Muscle layer of colon (tissue), 2 donors: ENCODE data around the gene FOXP4.

ENCODE experiments used
- H3K27ac ChIP-seq: one replicate; pipeline ENCODE4 v1.7.0; 2013; ENCODE audit warnings: low read depth, mild to moderate bottlenecking, low read length, moderate library complexity
- H3K27me3 ChIP-seq, 2 donors: one replicate each; pipeline ENCODE4 v1.7.0; 2013; ENCODE audit warnings: low read length in 2 of 2, mild to moderate bottlenecking in 2 of 2; ENCODE audit not compliant: insufficient read depth in 2 of 2, control insufficient read depth in 1 of 2
- H3K36me3 ChIP-seq: one replicate; pipeline ENCODE4 v1.7.0; 2013; ENCODE audit warnings: mild to moderate bottlenecking, low read length; ENCODE audit not compliant: insufficient read depth
- H3K4me1 ChIP-seq: one replicate; pipeline ENCODE4 v1.7.0; 2013; ENCODE audit warnings: mild to moderate bottlenecking, low read length; ENCODE audit not compliant: insufficient read depth
- H3K4me3 ChIP-seq, 2 donors: one replicate each; pipeline ENCODE4 v1.7.0; 2013; ENCODE audit warnings: low read length in 2 of 2, low read depth in 1 of 2, mild to moderate bottlenecking in 1 of 2, moderate library complexity in 1 of 2
- H3K9ac ChIP-seq: one replicate; pipeline ENCODE4 v1.7.0; 2013; ENCODE audit warnings: low read length
- H3K9me3 ChIP-seq: one replicate; pipeline ENCODE4 v1.7.0; 2013; ENCODE audit warnings: mild to moderate bottlenecking, low read length
- donor health status: abdominal sarcoma.
- donor health status: Adenocarcinoma of cecum.

FOXP4 gene

DNA sequence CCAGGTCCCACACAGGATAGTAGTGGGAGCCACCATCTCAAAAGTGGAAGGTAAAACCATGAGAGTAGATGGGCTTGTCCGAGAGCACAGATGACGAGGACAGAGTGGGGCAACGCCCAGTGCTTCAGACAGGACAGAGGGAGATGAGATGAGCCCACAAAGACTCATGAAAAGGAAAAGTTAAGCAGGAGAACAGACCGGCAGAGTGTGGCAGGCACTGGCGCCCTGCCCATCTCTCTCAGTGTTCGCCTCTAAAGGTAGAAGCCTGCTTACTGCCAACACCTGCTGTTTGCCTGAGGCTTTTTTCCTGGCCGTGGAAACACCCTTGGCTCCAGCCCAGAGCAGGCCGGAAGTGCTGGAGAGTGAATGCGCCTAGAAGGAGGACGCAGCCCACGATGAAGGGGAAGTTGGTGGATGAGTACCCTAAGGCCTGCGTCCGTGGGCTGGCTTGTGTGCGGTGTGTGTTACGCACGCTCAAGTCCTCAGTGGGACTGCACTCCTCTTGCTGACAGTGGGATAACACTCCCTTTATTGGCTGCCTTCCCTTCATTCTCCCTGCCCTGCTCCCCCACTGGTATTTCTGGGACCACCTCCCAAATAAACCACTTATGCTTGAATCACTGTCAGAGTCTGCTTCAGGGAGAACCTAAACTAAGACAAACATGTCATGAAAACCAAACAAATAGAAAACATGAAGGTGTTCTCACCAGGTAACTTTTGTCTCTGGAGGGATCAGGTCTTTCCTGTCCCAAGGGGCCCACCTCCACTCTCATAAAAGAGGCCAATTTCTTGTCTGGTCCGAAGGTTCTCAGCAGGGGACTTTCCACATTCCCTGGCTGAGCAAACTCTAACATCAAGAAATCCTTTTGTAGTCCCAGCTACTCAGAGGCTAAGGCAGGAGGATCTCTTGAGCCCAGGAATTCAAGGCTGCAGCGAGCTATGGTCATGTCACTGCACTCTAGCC, 9.1 kb upstream of the FOXP4 start:
- no peaks in the 10 kb centered on the region for H3K9me3 ChIP-seq
- no peaks in the 10 kb centered on the region for H3K4me1 ChIP-seq
- H3K9ac ChIP-seq = no peak overlapping the region
- no peak overlapping the region for H3K27ac ChIP-seq
- H3K4me3 ChIP-seq = no peak overlapping the region
- H3K36me3 ChIP-seq = no peaks in the 10 kb centered on the region
- no peaks in the 10 kb centered on the region for H3K27me3 ChIP-seq

DNA sequence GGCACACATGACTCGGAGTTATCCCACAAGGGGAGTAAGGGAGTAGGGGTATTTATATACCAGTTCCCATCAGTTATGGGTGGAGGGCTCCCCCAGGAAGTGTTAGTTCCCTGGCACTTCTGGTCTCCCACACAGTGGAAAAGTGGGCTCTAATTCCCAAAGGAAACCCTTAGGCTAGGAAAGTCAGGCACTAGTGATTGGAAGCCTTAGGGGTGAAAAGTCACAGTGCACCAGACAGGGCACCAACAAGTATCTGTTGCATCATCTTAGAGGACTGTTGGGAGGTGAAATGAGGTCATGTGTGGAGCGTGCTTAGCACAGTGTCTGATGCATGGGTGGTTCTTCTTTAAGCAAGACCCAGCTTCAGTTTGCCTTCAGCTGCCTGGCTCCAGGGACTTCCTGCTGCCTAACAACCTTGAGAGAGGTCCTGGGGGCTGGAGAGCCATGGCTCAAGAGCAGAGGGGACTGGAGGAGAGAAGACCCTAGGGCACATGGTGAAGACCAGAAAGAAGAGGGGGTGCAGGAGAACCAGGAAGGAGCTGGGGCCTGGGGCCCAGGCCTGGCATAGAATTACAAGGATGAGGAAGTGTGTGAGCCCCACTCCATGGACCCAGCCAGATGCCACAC, 7.5 kb upstream of the FOXP4 start:
- H3K4me3 ChIP-seq = no peak overlapping the region
- no peaks in the 10 kb centered on the region for H3K9me3 ChIP-seq
- H3K9ac ChIP-seq = no peak overlapping the region
- H3K36me3 ChIP-seq = no peaks in the 10 kb centered on the region
- no peaks in the 10 kb centered on the region for H3K27me3 ChIP-seq
- no peak overlapping the region for H3K27ac ChIP-seq
- no peaks in the 10 kb centered on the region for H3K4me1 ChIP-seq

DNA sequence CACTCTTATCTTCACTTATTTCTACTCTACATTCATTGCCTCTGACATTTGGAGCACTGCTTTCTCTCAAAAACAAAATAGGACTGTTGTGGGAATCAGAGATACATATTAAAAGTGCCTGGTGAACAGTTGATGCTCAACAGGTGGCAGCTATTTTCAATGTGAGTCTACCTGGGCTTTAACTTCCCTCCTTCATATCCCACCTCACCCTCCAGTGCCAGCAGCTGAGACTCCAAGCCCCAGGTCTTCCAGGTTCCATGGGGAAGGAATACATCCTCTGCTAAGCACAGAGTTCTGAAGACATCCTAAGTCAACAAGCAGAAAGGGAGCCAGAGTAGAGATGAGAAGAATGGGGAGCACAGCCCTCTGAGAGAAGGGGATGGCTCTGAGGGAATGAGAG, 7.0 kb upstream of the FOXP4 start:
- Histone ChIP-seq H3K9me3 (no peaks in the 10 kb centered on the region), H3K9ac (no peak overlapping the region), H3K27ac (no peak overlapping the region), H3K27me3 (no peaks in the 10 kb centered on the region), H3K36me3 (no peaks in the 10 kb centered on the region), H3K4me1 (no peaks in the 10 kb centered on the region), H3K4me3 (no peak overlapping the region)

DNA sequence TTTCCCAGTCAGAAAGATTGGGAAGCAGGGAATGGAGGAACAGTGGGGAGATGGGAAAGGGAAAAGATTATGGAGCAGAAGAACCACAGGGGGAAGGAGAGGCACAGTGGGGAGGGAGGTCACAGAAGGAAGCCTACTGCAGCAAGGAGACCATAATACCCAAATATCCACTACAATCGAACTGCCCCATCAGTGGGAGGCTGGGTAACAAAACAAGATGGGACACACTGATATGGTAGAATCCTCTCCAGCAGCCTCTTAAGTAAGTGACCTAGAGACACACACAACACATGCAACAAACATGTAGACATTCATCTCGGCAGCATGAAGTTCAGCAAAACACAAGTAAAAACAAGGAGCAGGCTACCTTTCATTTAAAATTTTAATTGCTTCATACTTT, 4.8 kb upstream of the FOXP4 start:
- Histone ChIP-seq H3K9me3 (no peaks in the 10 kb centered on the region), H3K27ac (no peak overlapping the region), H3K36me3 (no peaks in the 10 kb centered on the region), H3K4me1 (peaks cover 10% of the 10 kb centered on the region), H3K9ac (no peak overlapping the region), H3K4me3 (no peak overlapping the region), H3K27me3 (no peaks in the 10 kb centered on the region)

DNA sequence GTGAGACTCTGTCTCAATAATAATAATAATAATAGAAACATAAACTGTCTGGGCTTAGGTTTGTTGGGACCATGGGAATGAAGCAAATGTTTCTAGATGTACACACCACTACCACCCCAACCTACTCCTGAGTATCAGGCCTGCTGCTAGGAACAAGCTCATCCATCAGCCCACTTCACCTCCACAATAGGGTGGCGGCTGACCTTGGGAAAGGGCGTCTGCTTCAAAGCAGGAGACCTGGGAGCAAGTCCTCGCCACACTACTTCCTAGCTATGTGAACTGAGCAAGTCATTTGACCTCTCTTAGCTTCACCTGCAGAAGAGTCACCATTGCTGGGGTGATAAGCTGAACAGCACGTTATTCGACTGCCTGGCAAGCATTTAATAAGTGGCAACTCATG, 3.1 kb upstream of the FOXP4 start:
- H3K4me1 ChIP-seq = peaks cover 14% of the 10 kb centered on the region
- no peaks in the 10 kb centered on the region for H3K27me3 ChIP-seq
- H3K4me3 ChIP-seq = no peak overlapping the region
- no peak overlapping the region for H3K27ac ChIP-seq
- no peak overlapping the region for H3K9ac ChIP-seq
- H3K9me3 ChIP-seq = no peaks in the 10 kb centered on the region
- H3K36me3 ChIP-seq = no peaks in the 10 kb centered on the region

DNA sequence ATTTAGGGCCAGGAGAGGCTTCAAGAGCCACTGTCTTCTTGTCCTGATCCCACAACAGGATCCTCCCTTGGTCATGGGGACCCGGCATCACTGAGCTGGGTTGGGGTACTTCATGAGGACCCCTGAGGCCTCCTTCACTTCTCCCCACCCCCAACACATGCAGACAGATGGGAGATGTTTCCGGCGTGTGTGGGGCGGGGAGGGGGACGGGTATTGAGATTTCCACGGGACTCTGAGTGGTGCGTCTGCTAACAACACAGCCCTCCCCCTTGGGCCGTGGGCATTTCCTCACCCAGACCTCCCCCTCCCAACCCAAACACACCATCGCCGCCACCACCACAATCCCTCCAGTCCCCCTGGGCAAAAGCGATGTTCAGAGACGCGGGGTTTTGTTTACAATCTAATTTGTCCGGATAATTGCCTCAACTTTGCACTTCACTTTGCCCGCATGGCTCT, 906 bp upstream of the FOXP4 start:
- no peaks in the 10 kb centered on the region for H3K27me3 ChIP-seq
- H3K4me3 ChIP-seq = peak overlapping the region; percentile 37 to 79
- H3K4me1 ChIP-seq = peaks cover 35% of the 10 kb centered on the region
- no peaks in the 10 kb centered on the region for H3K9me3 ChIP-seq
- no peak overlapping the region for H3K27ac ChIP-seq
- H3K9ac ChIP-seq = no peak overlapping the region
- H3K36me3 ChIP-seq = no peaks in the 10 kb centered on the region

DNA sequence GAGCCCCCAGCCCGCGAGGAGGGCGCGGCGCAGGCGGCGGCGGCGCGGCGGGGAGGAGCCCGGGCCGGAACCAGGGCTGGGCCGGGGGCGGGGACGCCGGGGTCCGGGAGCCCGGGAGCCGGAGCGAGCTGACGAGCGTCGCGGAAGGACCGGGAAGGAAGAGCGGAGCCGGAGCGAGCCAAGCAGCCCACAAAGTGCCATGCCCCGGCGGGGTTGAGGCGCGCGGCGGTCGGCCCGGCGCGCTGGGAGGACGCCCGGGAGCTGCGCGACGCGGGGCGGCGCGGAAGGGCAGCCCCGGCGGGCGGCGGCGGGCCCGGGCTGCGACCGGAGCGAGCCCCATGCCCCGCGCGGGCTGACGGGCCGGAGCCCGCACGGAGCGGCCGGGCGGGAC, 289 bp downstream of the FOXP4 start:
- no peaks in the 10 kb centered on the region for H3K9me3 ChIP-seq
- no peak overlapping the region for H3K9ac ChIP-seq
- H3K4me3 ChIP-seq = peak overlapping the region in 1 of 2 donors; percentile 76
- no peaks in the 10 kb centered on the region for H3K27me3 ChIP-seq
- H3K27ac ChIP-seq = no peak overlapping the region
- no peaks in the 10 kb centered on the region for H3K36me3 ChIP-seq
- H3K4me1 ChIP-seq = peaks cover 42% of the 10 kb centered on the region

DNA sequence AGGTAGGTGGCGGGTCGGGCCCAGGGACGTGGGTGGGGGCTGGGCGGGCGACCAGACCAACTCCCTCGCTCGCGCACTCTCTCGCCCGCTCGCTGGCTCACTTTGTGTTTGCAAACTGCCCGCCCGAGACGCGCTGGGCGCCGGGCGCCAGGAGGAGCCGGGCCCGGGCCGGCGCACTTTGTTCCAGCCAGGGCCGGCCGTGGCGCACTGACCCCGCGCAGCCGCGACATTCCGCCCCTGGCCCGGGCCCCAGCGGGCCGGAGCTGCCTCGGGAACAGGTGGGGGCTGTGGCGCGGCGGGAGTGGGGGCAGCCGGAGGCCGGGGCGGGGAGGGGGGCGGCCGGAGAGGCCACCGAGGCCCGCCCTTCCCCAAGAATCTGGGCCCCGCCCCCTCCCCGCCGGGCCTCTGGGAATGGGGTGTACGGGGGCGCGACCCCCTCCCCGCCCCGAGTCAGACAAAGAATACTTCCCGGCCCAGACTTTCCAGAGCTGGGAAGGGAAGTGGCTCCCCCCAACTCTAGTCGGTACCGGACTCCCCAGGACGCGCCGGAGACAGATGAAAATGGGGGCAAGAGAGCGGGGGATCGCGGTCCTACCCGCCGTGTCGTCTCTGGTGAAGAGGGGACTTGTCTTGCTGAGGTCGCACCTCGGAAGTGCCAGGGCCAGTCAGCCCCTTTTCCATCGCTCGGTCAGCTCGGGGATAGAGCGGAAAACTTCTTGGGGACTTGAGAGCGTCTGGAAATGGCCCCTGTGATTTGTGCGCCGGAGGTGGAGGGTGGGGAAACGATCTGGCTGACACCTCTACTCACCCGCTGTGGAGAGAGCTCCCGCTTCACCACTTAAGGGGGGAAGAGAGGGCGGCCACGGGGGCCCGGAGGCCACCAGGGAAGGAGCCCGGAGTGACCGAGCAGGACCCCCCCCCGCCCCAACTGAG, 951 bp downstream of the FOXP4 start:
- Histone ChIP-seq H3K9ac (peak overlapping the region; percentile 57), H3K4me3 (peak overlapping the region; percentile 76 to 80), H3K27me3 (no peaks in the 10 kb centered on the region), H3K9me3 (no peaks in the 10 kb centered on the region), H3K36me3 (no peaks in the 10 kb centered on the region), H3K4me1 (peaks cover 42% of the 10 kb centered on the region), H3K27ac (peak overlapping the region; percentile 70)

DNA sequence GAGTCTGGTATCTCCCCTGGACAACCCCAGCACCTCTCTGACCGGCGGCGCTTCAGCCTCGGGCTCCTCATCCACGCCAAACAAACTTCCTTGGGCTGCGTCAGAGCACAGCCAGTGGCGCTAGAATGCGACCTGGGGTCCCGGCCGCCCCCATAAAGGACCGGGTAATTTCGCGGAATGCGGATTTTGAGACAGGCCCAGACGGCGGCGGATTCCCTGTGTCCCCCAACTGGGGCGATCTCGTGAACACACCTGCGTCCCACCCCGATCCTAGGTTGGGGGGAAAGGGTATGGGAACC, 1.6 kb downstream of the FOXP4 start:
- Histone ChIP-seq H3K27ac (peak overlapping the region; percentile 70), H3K9ac (peak overlapping the region; percentile 57), H3K36me3 (no peaks in the 10 kb centered on the region), H3K27me3 (no peaks in the 10 kb centered on the region), H3K9me3 (no peaks in the 10 kb centered on the region), H3K4me3 (peak overlapping the region; percentile 76 to 80), H3K4me1 (peaks cover 42% of the 10 kb centered on the region)

DNA sequence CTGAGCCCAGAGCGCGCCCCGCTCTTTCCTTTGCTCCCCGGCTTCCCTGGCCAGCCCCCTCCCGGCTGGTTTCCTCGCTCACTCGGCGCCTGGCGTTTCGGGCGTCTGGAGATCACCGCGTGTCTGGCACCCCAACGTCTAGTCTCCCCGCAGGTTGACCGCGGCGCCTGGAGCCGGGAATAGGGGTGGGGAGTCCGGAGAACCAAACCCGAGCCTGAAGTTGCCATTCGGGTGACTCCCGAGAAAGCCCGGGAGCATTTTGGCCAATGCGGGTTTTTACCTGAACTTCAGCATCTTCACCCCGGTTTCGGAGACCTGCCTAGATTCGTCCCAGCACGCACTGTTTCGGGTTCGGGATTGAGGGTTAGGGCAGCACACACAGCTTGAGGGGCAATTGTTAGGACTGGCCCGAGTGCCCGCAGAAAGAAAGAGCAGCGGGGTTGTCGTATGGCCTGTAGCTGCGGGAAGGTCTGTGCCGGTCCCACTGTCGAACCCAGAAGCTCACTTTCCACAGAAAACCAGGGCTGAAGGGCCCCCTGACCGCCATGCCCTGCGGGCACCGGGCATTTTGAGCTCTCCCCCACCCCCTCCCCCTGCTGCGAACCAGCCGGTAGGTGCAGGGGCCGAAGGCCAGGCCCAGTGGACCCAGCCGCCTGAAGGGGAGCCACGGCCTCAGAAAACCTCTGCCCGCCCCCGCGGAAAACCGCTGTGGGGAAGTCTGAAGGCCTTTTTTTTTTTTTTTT, 2.1 kb downstream of the FOXP4 start:
- H3K9ac ChIP-seq = peak overlapping the region; percentile 57
- H3K4me1 ChIP-seq = peaks cover 43% of the 10 kb centered on the region
- peak overlapping the region; percentile 70 for H3K27ac ChIP-seq
- no peaks in the 10 kb centered on the region for H3K36me3 ChIP-seq
- no peaks in the 10 kb centered on the region for H3K27me3 ChIP-seq
- H3K9me3 ChIP-seq = no peaks in the 10 kb centered on the region
- peak overlapping the region; percentile 76 to 80 for H3K4me3 ChIP-seq
